Endodermal cell (in vitro differentiated cells): ENCODE results near the gene RGS16. TPM values are rescaled to one million over a fixed set of nuclear protein-coding genes. Genes with fewer than 3 reads are reported as not detected.

Experiments
- DNase-seq: peaks from one replicate; pipeline ENCODE4 v3.0.0-alpha.2; 2017
- H3K27ac ChIP-seq: 2 replicates; pipeline ENCODE4 v1.5.1; 2013; ENCODE audit warnings: mild to moderate bottlenecking, low read depth, low read length, moderate library complexity
- H3K27me3 ChIP-seq: 2 replicates; pipeline ENCODE4 v1.6.1; 2013; ENCODE audit warnings: mild to moderate bottlenecking, low read length, moderate library complexity; ENCODE audit not compliant: insufficient read depth, control insufficient read depth, poor library complexity, severe bottlenecking
- H3K36me3 ChIP-seq: 2 replicates; pipeline ENCODE4 v1.7.0; 2013; ENCODE audit warnings: mild to moderate bottlenecking, low read length, moderate library complexity; ENCODE audit not compliant: control insufficient read depth, insufficient read depth
- H3K4me1 ChIP-seq: one replicate; pipeline ENCODE4 v1.7.0; 2013; ENCODE audit warnings: low read length; ENCODE audit not compliant: control insufficient read depth, insufficient read depth
- H3K4me3 ChIP-seq: 2 replicates; pipeline ENCODE4 v1.5.1; 2013; ENCODE audit warnings: mild to moderate bottlenecking, low read length, moderate library complexity
- H3K9ac ChIP-seq: 2 replicates; pipeline ENCODE4 v1.6.1; 2013; ENCODE audit warnings: mild to moderate bottlenecking, low read length, moderate library complexity; ENCODE audit not compliant: poor library complexity, severe bottlenecking; ENCODE audit errors: extremely low read depth
- H3K9me3 ChIP-seq: 2 replicates; pipeline ENCODE4 v1.6.1; 2013; ENCODE audit warnings: mild to moderate bottlenecking, low read length, moderate library complexity; ENCODE audit not compliant: control insufficient read depth
- H3K27ac Mint-ChIP-seq: 2 replicates; pipeline ENCODE4 v1.8.0; 2020; ENCODE audit warnings: mixed read lengths
- H3K27me3 Mint-ChIP-seq: 2 replicates; pipeline ENCODE4 v1.8.0; 2021; ENCODE audit warnings: mild to moderate bottlenecking, mixed read lengths; ENCODE audit not compliant: insufficient read depth
- H3K36me3 Mint-ChIP-seq: 2 replicates; pipeline ENCODE4 v1.8.0; 2020; ENCODE audit warnings: low read depth, mixed read lengths
- H3K4me1 Mint-ChIP-seq: 2 replicates; pipeline ENCODE4 v1.8.0; 2020; ENCODE audit warnings: mixed read lengths
- H3K4me3 Mint-ChIP-seq: 2 replicates; pipeline ENCODE4 v1.8.0; 2020; ENCODE audit warnings: mild to moderate bottlenecking, moderate library complexity, mixed read lengths
- H3K9me3 Mint-ChIP-seq: 2 replicates; pipeline ENCODE4 v1.8.0; 2020; ENCODE audit warnings: mild to moderate bottlenecking, mixed read lengths
- WGBS, 2 experiments: methylation state at CpG; one replicate each; pipeline versions ENCODE4 v1.1.5 to v1.1.7; 2013; ENCODE audit warnings: missing lambda C conversion rate in 2 of 2, mixed read lengths in 1 of 2; ENCODE audit not compliant: insufficient coverage in 1 of 2, insufficient read length in 1 of 2; 5-methylcytosine and 5-hydroxymethylcytosine counted together
- total RNA-seq, 2 donors: library from RNA; stranded (reverse); fragmentation: NEBNext Ultra II Directional in 1 of 2; extraction: Animal tissue kit (Norgen Biotek cat#: 25700) in 1 of 2; gene quantifications; 2 replicates in 1 of 2; 3 replicates in 1 of 2; pipeline ENCODE4 v1.2.1, GENCODE V29; 2021
- TF ChIP-seq, protein P1 (sequence below): fragments of 200-600 bp; sonication (generic); conservative IDR thresholded peaks from 2 replicates; pipeline ENCODE4 v1.5.0; 2021; ENCODE audit warnings: antibody characterized with exemption, mild to moderate bottlenecking

Gene RGS16
- total RNA-seq, 2 donors from 2014 or later, result 14.8 to 19.4 TPM

DNA sequence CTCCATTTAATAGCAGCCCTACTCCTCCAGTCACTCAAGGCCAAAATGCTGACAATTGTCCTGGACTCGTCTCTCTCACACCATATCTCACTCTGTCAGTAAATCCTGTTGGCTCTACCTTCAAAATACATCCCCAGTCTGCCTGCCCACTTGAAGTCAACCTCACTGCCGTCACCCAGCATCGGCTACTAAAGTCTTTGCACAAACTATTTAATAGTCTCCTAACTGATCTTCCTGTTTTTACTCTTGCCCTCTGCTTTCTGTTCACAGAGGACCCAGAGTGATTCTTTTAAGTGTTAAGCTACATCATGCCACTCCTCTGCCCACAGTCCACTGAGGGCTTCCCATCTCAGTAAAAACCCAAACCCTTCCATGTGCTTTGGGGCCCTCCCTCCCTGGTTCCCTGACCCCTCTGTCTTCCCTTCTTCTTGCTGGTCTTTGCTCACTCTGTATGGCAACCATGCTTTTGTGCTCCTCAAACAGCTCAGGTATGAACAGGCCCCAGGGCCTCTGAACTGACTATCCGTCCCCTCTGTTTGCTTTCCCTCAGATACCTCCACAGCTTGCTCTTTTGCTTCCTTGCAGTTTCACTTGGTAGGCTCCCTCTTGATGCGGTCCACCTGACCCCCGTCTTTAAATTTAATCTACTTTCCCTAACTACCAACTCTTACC, 34.1 kb downstream of the RGS16 start:
- Mint-ChIP-seq H3K27ac (no peak overlapping the region), H3K36me3 (no peaks in the 10 kb centered on the region), H3K9me3 (peaks cover 11% of the 10 kb centered on the region), H3K4me1 (no peaks in the 10 kb centered on the region), H3K27me3 (no peaks in the 10 kb centered on the region), H3K4me3 (no peak overlapping the region)
- Histone ChIP-seq H3K4me1 (no peaks in the 10 kb centered on the region), H3K36me3 (no peaks in the 10 kb centered on the region), H3K27ac (no peak overlapping the region), H3K9me3 (peaks cover 4% of the 10 kb centered on the region), H3K27me3 (no peaks in the 10 kb centered on the region), H3K9ac (no peak overlapping the region), H3K4me3 (no peak overlapping the region)
- TF ChIP-seq, protein P1, sequence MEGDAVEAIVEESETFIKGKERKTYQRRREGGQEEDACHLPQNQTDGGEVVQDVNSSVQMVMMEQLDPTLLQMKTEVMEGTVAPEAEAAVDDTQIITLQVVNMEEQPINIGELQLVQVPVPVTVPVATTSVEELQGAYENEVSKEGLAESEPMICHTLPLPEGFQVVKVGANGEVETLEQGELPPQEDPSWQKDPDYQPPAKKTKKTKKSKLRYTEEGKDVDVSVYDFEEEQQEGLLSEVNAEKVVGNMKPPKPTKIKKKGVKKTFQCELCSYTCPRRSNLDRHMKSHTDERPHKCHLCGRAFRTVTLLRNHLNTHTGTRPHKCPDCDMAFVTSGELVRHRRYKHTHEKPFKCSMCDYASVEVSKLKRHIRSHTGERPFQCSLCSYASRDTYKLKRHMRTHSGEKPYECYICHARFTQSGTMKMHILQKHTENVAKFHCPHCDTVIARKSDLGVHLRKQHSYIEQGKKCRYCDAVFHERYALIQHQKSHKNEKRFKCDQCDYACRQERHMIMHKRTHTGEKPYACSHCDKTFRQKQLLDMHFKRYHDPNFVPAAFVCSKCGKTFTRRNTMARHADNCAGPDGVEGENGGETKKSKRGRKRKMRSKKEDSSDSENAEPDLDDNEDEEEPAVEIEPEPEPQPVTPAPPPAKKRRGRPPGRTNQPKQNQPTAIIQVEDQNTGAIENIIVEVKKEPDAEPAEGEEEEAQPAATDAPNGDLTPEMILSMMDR, result no peak
- DNase-seq, result no peak
- 91 to 94% methylated on average over 4 to 6 of the region's 6 CpGs for WGBS, 2 experiments

DNA sequence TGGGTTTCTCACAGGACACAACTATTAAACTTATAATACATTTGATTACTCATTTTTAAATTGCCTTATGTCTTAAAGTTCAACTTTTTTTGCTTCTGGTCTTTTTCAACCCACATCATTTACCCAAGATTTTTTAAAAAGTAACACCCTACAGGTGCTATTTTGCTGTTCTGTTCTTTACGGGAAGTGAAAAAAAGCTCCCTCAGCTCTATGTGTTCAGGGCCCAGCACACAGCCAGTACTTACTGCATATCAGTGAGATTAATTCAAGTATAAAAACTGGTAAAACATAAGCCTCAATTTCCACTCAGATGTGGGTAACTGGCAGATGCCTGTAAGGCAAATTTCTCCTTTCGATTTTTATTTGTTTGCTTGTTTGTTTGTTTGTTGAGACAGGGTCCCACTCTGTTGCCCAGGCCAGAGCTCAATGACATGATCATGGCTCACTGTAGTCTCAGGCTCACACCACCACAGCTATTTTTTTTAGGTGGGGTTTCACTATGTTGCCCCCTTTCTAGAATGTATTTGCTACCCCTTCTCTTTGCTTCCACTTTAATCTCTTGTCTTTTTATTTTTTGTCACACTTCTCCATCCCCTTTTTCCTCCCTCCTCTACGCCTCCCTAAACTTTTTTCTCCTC, 35.4 kb downstream of the RGS16 start:
- no peaks in the 10 kb centered on the region for H3K27me3 Mint-ChIP-seq
- H3K27ac Mint-ChIP-seq, result no peak overlapping the region
- Histone ChIP-seq H3K36me3 (no peaks in the 10 kb centered on the region), H3K9ac (no peak overlapping the region), H3K27me3 (no peaks in the 10 kb centered on the region), H3K27ac (no peak overlapping the region), H3K4me3 (no peak overlapping the region), H3K4me1 (no peaks in the 10 kb centered on the region), H3K9me3 (peaks cover 4% of the 10 kb centered on the region)
- no peaks in the 10 kb centered on the region for H3K4me1 Mint-ChIP-seq
- no peak for DNase-seq
- TF ChIP-seq, protein P1, result no peak
- 88 to 92% methylated on average over 2 to 3 of the region's 3 CpGs for WGBS, 2 experiments
- no peaks in the 10 kb centered on the region for H3K36me3 Mint-ChIP-seq
- H3K9me3 Mint-ChIP-seq, result peaks cover 11% of the 10 kb centered on the region
- H3K4me3 Mint-ChIP-seq, result no peak overlapping the region

DNA sequence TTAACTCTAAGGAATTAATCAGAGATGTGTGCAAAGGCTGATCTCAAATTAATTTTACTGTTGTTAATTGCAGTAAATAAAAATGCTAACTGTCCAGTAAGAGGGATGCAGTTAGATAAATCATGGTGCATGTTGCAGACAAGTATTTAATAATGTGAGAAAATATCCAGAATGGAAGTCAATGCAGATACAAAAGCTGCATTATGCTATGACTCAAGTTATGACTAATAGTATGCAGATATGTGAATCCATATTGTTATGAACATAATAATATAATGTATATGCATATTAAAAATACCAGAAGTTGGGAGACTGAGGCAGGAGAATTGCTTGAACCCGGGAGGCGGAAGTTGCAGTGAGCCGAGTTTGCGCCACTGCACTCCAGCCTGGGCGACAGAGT, 36.6 kb downstream of the RGS16 start:
- TF ChIP-seq, protein P1, result no peak
- H3K36me3 Mint-ChIP-seq, result no peaks in the 10 kb centered on the region
- H3K9ac ChIP-seq, result no peak overlapping the region
- no peaks in the 10 kb centered on the region for H3K4me1 Mint-ChIP-seq
- DNase-seq, result no peak
- 89 to 100% methylated on average over 3 to 5 of the region's 5 CpGs for WGBS, 2 experiments
- peaks cover 4% of the 10 kb centered on the region for H3K9me3 ChIP-seq
- H3K4me3 Mint-ChIP-seq, result no peak overlapping the region
- no peak overlapping the region for H3K27ac ChIP-seq
- no peak overlapping the region for H3K27ac Mint-ChIP-seq
- H3K4me3 ChIP-seq, result no peak overlapping the region
- no peaks in the 10 kb centered on the region for H3K27me3 Mint-ChIP-seq
- no peaks in the 10 kb centered on the region for H3K4me1 ChIP-seq
- no peaks in the 10 kb centered on the region for H3K27me3 ChIP-seq
- peaks cover 11% of the 10 kb centered on the region for H3K9me3 Mint-ChIP-seq
- H3K36me3 ChIP-seq, result no peaks in the 10 kb centered on the region
